ENCODE data around the gene SPAG16. TPM values are rescaled to one million over a fixed set of nuclear protein-coding genes. Genes with fewer than 3 reads are reported as not detected.

Gene SPAG16
- total RNA-seq, 4 donors from 2014 or later: 14.1 to 43.1 (median 30.2) TPM

DNA sequence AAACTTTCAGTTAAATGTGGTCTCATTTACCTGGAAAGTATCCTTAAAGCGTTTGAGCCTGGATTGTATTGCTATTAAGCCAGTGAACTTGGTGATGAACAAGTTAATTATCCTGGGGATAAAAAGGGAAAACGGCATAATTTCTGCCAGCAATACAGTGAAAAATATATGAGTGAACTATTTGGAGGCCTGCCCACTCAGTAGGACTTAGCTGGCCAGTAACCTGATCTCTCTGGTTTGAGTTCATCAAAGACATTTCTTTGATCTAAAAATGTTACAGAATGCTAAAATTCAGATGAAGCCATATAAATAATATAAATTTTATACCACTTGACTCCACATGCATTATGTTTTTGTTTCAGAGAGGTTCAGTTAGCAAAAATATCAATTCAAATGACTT, 885.5 kb downstream of the SPAG16 start:
- no peak for TF ChIP-seq POLR2A (IDR thresholded peaks at IDR 0.05)
- TF ChIP-seq, protein P1, sequence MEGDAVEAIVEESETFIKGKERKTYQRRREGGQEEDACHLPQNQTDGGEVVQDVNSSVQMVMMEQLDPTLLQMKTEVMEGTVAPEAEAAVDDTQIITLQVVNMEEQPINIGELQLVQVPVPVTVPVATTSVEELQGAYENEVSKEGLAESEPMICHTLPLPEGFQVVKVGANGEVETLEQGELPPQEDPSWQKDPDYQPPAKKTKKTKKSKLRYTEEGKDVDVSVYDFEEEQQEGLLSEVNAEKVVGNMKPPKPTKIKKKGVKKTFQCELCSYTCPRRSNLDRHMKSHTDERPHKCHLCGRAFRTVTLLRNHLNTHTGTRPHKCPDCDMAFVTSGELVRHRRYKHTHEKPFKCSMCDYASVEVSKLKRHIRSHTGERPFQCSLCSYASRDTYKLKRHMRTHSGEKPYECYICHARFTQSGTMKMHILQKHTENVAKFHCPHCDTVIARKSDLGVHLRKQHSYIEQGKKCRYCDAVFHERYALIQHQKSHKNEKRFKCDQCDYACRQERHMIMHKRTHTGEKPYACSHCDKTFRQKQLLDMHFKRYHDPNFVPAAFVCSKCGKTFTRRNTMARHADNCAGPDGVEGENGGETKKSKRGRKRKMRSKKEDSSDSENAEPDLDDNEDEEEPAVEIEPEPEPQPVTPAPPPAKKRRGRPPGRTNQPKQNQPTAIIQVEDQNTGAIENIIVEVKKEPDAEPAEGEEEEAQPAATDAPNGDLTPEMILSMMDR (IDR thresholded peaks at IDR 0.05): no peak
- intact Hi-C loops (cut with DNase I): no loop called here
- WGBS, 2 donors: 46 to 51% methylated on average over 2 of the region's 2 CpGs
- no peaks in the 10 kb centered on the region for H3K4me1 ChIP-seq
- no peak for DNase-seq
- no peak overlapping the region for H3K4me3 ChIP-seq
- no peaks in the 10 kb centered on the region for H3K9me3 ChIP-seq
- no peaks in the 10 kb centered on the region for H3K36me3 ChIP-seq
- H3K27me3 ChIP-seq: no peaks in the 10 kb centered on the region
- no peak overlapping the region for H3K27ac ChIP-seq

DNA sequence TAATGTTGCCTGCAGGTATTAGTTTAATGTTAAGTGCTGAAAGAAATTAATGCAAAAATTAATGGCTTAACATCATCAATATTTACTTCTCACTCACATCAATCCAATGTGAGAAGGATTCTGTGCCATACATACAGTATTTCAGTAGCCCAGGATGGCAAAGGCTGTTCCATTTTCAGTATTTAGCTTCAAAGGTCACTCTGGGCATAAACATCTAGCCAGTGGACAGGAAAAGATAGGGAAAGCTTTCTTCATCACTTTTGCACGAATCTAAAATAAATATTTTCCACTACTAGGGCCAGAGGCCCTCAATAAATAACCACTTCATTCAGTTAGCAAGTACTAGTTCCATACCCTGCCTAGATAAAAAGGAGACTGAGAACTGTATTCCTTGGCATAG, 890.3 kb downstream of the SPAG16 start:
- intact Hi-C loops (cut with DNase I): no loop called here
- WGBS, 2 donors: 33 to 42% methylated on average over 1 of the region's 1 CpG

DNA sequence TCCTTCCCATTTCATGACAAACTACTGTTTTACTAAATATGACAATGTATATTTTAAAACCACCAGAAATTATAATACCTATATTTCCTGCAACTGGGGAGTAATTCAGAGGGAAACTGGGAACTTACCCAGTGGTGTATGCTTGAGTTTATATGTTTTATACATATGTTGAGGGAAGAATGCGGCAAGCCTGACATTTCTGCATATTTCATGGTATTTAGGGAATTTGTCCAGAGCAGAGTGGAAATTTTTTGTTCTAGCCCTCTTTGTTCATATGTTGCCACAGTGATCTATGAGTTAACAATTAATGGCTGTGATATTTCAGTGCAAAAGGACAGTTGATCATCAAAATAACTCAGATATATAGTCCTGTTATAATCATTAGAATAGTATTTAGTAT, 895.8 kb downstream of the SPAG16 start:
- Histone ChIP-seq H3K4me1 (no peaks in the 10 kb centered on the region), H3K4me3 (no peak overlapping the region), H3K9me3 (no peaks in the 10 kb centered on the region), H3K27ac (no peak overlapping the region), H3K36me3 (no peaks in the 10 kb centered on the region), H3K27me3 (no peaks in the 10 kb centered on the region)
- intact Hi-C loops (cut with DNase I): no loop called here
- TF ChIP-seq, protein P1 (IDR thresholded peaks at IDR 0.05): no peak
- TF ChIP-seq POLR2A (IDR thresholded peaks at IDR 0.05): no peak
- DNase-seq: no peak
- 75 to 93% methylated on average over 1 of the region's 1 CpG for WGBS, 2 donors

More for the DNA sequence above, 890.3 kb downstream of the SPAG16 start:
- no peaks in the 10 kb centered on the region for H3K9me3 ChIP-seq
- H3K4me3 ChIP-seq: no peak overlapping the region
- TF ChIP-seq, protein P1 (IDR thresholded peaks at IDR 0.05): no peak
- TF ChIP-seq POLR2A (IDR thresholded peaks at IDR 0.05): no peak
- no peak for DNase-seq
- H3K4me1 ChIP-seq: no peaks in the 10 kb centered on the region
- no peaks in the 10 kb centered on the region for H3K27me3 ChIP-seq
- H3K27ac ChIP-seq: no peak overlapping the region
- no peaks in the 10 kb centered on the region for H3K36me3 ChIP-seq

DNA sequence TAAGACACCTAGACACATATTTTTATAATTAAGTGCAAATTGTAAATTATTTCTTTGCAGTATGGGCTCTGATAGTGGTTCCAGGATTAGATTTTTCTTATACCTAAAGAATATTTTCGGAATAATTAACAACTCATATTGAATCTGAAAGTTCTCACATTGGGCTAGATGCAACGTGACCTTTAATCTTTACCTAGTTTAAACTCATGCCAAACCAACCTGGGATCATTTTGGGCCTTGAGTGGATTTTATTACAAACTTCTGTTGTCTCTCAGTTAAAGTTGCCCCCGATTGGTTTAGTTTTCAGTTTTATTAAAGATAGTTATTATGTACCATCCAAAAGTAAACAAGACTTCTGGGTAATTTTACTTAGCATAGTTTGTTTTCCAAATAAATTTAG, 896.4 kb downstream of the SPAG16 start:
- Histone ChIP-seq H3K27ac (no peak overlapping the region), H3K4me1 (no peaks in the 10 kb centered on the region), H3K9me3 (no peaks in the 10 kb centered on the region), H3K4me3 (no peak overlapping the region), H3K27me3 (no peaks in the 10 kb centered on the region), H3K36me3 (no peaks in the 10 kb centered on the region)
- no peak for DNase-seq
- TF ChIP-seq POLR2A (IDR thresholded peaks at IDR 0.05): no peak
- TF ChIP-seq, protein P1 (IDR thresholded peaks at IDR 0.05): no peak
- intact Hi-C loops (cut with DNase I): no loop called here
- WGBS, 2 donors: 58 to 69% methylated on average over 3 of the region's 3 CpGs

DNA sequence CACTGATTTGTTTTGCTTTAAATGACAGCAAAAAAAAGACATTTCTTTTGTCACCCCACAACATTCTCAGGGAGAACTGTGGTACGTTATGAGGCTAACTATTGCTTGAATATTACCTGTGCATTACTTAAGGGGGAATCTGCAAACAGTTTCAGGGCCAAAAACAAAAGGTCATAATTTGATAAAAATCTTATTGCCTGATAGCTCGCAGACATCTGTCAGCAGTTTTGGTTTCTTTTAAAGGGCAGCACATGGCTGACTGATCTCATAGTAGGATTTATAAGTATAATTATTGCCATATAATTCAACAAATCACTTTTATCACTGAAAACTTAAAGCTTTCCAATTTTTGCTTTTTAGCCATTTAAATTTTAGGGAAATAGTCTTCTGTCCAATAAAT, 900.2 kb downstream of the SPAG16 start:
- TF ChIP-seq POLR2A (IDR thresholded peaks at IDR 0.05): no peak
- TF ChIP-seq, protein P1 (IDR thresholded peaks at IDR 0.05): no peak
- Histone ChIP-seq H3K27me3 (no peaks in the 10 kb centered on the region), H3K4me1 (peaks cover 0 to 6% (median 0%) of the 10 kb centered on the region in 3 donors), H3K27ac (no peak overlapping the region), H3K4me3 (no peak overlapping the region), H3K9me3 (no peaks in the 10 kb centered on the region), H3K36me3 (no peaks in the 10 kb centered on the region)
- intact Hi-C loops (cut with DNase I): no loop called here
- 74 to 76% methylated on average over 2 of the region's 2 CpGs for WGBS, 2 donors
- DNase-seq: no peak
